ENCODE measurements around the gene UTS2R. TPM values are rescaled to one million over a fixed set of nuclear protein-coding genes. Genes with fewer than 3 reads are reported as not detected.

Gene UTS2R
- total RNA-seq, 1 donor from 2014 or later = not detected

- FAIRE-seq (no peak), DNase-seq (ENCODE audit: low read depth) (no peak)
- Histone ChIP-seq H3K36me3 (ENCODE audit: control insufficient read depth, insufficient read depth, low read length) (peaks cover 11% of the 10 kb centered on the region), H3K27me3 (ENCODE audit: control insufficient read depth, insufficient read depth, low read length) (no peaks in the 10 kb centered on the region), H3K4me3 (ENCODE audit: low read depth, low read length) (no peak overlapping the region)
- TF ChIP-seq, protein P1, sequence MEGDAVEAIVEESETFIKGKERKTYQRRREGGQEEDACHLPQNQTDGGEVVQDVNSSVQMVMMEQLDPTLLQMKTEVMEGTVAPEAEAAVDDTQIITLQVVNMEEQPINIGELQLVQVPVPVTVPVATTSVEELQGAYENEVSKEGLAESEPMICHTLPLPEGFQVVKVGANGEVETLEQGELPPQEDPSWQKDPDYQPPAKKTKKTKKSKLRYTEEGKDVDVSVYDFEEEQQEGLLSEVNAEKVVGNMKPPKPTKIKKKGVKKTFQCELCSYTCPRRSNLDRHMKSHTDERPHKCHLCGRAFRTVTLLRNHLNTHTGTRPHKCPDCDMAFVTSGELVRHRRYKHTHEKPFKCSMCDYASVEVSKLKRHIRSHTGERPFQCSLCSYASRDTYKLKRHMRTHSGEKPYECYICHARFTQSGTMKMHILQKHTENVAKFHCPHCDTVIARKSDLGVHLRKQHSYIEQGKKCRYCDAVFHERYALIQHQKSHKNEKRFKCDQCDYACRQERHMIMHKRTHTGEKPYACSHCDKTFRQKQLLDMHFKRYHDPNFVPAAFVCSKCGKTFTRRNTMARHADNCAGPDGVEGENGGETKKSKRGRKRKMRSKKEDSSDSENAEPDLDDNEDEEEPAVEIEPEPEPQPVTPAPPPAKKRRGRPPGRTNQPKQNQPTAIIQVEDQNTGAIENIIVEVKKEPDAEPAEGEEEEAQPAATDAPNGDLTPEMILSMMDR (IDR thresholded peaks at IDR 0.05; ENCODE audit: insufficient read depth, low read length, severe bottlenecking) = no peak
Measured at GRCh38 chr17:82405051-82405450, 33.5 kb downstream of the UTS2R start.

- TF ChIP-seq, protein P1 (IDR thresholded peaks at IDR 0.05; ENCODE audit: insufficient read depth, low read length, severe bottlenecking) = no peak
- H3K4me3 ChIP-seq (ENCODE audit: low read depth, low read length) = no peak overlapping the region
- H3K27me3 ChIP-seq (ENCODE audit: control insufficient read depth, insufficient read depth, low read length) = no peaks in the 10 kb centered on the region
- H3K36me3 ChIP-seq (ENCODE audit: control insufficient read depth, insufficient read depth, low read length) = peaks cover 12% of the 10 kb centered on the region
- FAIRE-seq (no peak), DNase-seq (ENCODE audit: low read depth) (no peak)
Measured at GRCh38 chr17:82406131-82406671, 34.6 kb downstream of the UTS2R start.

DNA sequence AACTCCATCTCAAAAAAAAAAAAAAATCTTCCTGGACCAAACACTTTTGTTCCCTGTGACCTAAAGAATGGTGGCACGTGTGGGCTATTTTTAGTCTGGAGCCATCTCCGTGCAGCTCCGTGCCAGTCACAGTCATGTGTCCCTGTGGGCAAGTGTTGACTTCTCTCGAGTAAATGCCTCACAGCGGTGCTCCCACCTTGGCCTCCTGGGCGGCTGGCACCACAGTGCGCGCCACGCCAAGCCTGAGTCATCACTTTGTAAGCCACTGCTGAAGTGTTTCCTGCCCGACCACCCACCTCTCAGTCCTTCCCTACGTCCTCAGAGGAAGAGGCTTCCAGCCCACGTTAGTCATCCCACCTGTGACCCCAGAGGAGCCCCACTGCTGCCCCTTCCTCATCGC, 35.7 kb downstream of the UTS2R start:
- no peak overlapping the region for H3K4me3 ChIP-seq (ENCODE audit: low read depth, low read length)
- H3K36me3 ChIP-seq (ENCODE audit: control insufficient read depth, insufficient read depth, low read length) = peaks cover 11% of the 10 kb centered on the region
- H3K27me3 ChIP-seq (ENCODE audit: control insufficient read depth, insufficient read depth, low read length) = no peaks in the 10 kb centered on the region
- no peak for FAIRE-seq
- TF ChIP-seq, protein P1 (IDR thresholded peaks at IDR 0.05; ENCODE audit: insufficient read depth, low read length, severe bottlenecking) = no peak
- DNase-seq (ENCODE audit: low read depth) = peak; percentile 18

- H3K4me3 ChIP-seq (ENCODE audit: low read depth, low read length) = no peak overlapping the region
- H3K36me3 ChIP-seq (ENCODE audit: control insufficient read depth, insufficient read depth, low read length) = peaks cover 10% of the 10 kb centered on the region
- FAIRE-seq (no peak), DNase-seq (ENCODE audit: low read depth) (no peak)
- H3K27me3 ChIP-seq (ENCODE audit: control insufficient read depth, insufficient read depth, low read length) = no peaks in the 10 kb centered on the region
- TF ChIP-seq, protein P1 (IDR thresholded peaks at IDR 0.05; ENCODE audit: insufficient read depth, low read length, severe bottlenecking) = no peak
Measured at GRCh38 chr17:82408288-82408937, 36.8 kb downstream of the UTS2R start.

- FAIRE-seq (no peak), DNase-seq (ENCODE audit: low read depth) (no peak)
- TF ChIP-seq, protein P1 (IDR thresholded peaks at IDR 0.05; ENCODE audit: insufficient read depth, low read length, severe bottlenecking) = no peak
- Histone ChIP-seq H3K27me3 (ENCODE audit: control insufficient read depth, insufficient read depth, low read length) (no peaks in the 10 kb centered on the region), H3K36me3 (ENCODE audit: control insufficient read depth, insufficient read depth, low read length) (peaks cover 6% of the 10 kb centered on the region), H3K4me3 (ENCODE audit: low read depth, low read length) (no peak overlapping the region)
Measured at GRCh38 chr17:82408938-82409318, 37.4 kb downstream of the UTS2R start.

Measured in bronchial epithelial cell (primary cell).